ENCODE data around the gene SNRPE. TPM values are rescaled to one million over a fixed set of nuclear protein-coding genes. Genes with fewer than 3 reads are reported as not detected.

The SNRPE gene
- total RNA-seq, result 40.1 and 93.6 TPM in 2 replicates

GRCh38 chr1:203861379-203862184 is at the start of gene SNRPE:
TSS of gene SNRPE (plus strand) at chr1:203861599. CDS start at chr1:203861660, 61 bp downstream.

Other genes with a start within 250 kb of the SNRPE start
- 126 and 247 TPM in 2 replicates for gene ATP2B4, start 234.8 kb upstream of the SNRPE start, total RNA-seq
- 0.05 TPM in 1 of 2 replicates, not detected in the other for gene LAX1, start 96.4 kb upstream of the SNRPE start, total RNA-seq
- gene ZBED6, start 66.0 kb upstream of the SNRPE start, total RNA-seq, result 7.9 and 14.3 TPM in 2 replicates
- 102 and 142 TPM in 2 replicates for gene ZC3H11A, start 66.0 kb upstream of the SNRPE start, total RNA-seq
- 1.5 and 3.0 TPM in 2 replicates for gene SOX13, start 211.5 kb downstream of the SNRPE start, total RNA-seq

All from smooth muscle cell of the umbilical artery (primary cell).